ENCODE results near the gene NFIC. TPM values are rescaled to one million over a fixed set of nuclear protein-coding genes. Genes with fewer than 3 reads are reported as not detected.
"Not testable (repeated sequence)": the region's sequence is repeated elsewhere in the genome, so short reads cannot be mapped to it uniquely, and the experiment has no call there.

The NFIC gene
- polyA plus RNA-seq, 5 donors = 31.3 to 72.3 (median 36.8) TPM

- no peak for DNase-seq
These were observed 23.5 kb downstream of the NFIC start for GRCh38 chr19:3389876-3390371.

DNA sequence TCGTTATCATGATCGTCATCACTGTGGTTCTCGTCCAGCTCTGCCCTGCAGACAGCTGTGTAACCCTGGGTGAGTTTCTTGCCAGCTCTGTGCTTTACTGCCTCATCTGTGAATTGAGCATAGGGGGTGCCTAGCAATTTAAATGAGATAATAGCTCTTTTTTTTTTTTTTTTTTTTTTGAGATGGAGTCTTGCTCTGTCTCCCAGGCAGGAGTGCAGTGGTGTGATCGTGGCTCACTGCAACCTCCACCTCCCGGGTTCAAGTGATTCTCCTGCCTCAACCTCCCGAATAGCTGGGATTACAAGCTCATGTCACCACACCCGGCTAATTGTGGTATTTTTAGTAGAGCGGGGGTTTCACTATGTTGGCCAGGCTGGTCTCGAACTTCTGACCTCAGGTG, 25.5 kb downstream of the NFIC start:
- not testable (repeated sequence) for DNase-seq

DNA sequence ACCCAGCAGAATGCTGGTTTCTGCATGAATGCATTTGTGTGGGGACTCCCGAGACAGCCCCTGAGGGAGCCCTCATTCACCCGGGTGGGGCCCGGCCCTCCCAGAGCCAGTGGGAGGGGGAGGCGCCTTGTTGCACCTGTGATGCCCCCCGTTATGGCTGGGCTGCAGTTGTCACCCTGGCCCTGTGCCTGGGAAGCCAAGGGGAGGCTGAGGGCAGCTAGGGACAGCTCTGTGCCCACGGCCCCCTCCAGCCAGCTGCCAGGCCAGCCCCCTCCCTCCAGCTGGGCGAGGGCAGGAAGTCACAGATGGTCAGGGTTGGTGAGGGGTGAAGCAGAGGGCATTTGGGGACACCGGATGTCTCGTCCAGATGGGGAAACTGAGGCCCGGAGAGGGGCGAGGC, 26.1 kb downstream of the NFIC start:
- no peak for DNase-seq

DNA sequence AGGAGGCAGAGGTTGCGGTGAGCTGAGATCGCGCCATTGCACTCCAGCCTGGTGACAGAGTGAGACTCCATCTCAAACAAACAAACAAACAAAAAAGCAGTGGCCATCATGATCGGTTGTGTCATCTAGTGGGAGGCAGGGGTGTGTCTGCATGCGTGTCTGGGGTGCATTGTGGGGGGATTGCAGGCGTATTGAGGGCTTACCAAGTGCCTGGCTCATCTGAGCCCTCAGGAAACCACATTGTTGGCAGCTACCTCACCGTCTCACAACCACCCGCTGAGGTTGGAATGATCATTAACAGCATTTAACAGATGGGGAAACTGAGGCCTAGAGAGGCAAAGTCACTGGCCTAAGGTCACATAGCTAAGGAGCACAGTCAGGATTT, 30.5 kb downstream of the NFIC start:
- DNase-seq = no peak

GRCh38 chr19:3397266-3398022, 31.1 kb downstream of the NFIC start:
- DNase-seq = no peak

- DNase-seq = no peak
These were observed 31.9 kb downstream of the NFIC start for GRCh38 chr19:3398114-3398899.

GRCh38 chr19:3398900-3399278, 32.5 kb downstream of the NFIC start:
- DNase-seq = no peak

- not testable (repeated sequence) for DNase-seq
These were observed 32.9 kb downstream of the NFIC start for GRCh38 chr19:3399311-3399710.

DNA sequence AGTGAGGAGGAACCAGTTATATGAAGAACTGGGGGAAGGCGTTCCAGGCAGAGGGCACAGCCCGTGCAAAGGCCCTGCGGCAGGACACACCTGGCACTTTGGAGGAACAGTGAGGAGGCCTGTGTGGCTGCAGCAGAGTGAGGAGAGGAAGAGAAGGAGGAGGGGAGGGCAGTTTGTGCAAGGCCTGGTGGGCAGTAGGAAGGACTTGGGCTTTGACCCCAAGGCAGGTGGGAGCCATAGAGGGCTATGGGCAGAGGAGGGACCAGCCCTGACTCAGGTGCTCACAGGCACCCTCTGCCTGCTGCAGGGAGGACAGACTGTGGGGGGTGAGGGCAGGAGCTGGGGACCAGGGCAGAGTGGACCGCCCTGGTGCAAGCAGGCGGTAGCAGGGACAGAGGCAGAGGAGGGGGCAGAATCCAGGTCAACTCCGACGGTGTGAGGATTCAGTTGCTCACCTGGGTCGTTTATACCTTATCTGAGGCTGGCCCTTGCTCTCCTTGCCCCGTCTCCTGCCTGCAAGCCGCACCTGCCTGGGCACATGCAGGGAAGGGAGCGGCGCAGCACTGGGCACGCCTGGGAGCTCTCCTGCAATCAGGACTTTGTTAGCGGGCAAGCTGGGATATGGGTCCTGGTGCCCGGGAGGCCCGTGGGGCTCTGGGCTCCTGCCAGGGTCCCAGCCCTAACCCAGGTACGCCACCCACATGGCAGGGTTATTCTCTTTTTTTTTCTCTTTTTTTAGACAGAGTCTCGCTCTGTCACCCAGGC, 34.8 kb downstream of the NFIC start:
- DNase-seq = no peak

DNA sequence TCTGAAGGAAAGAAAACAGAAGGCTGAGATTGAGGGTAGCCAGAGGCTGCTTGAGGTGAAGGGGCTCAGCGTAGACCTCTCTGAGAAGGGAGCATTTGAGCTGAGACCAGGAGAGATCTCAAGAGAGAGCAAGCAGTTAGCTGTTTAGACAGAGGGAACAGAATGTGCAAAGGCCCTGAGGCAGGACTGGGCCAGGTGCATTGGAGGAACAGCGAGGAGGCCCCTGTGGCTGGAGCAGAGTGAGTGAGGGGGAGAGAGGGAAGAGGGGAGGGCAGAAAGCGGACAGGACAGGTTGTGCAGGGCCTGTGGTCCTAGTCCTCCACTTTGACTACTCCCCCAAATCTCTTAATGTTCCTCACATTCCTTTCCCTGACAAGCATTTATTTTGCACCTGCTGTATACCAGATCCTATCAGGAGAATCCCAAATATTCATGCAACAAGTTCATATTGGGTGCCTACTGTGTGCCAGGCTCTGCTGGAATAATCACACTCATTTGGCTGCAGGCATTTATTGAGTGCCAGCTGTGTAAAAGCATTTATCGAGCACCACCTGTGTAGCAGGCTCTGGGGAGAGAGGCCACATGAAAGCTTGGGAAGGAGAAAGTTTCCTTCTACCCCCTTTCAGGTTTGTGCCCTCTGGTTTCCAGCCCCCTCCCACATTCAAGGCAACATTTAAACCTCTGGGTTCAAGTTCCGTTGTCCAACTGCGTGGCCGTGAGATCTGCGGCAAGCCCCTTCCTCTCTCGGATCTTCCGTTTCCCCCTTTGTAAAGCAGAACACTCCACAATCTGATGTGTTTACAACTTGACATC, 36.5 kb downstream of the NFIC start:
- DNase-seq = no peak

DNA sequence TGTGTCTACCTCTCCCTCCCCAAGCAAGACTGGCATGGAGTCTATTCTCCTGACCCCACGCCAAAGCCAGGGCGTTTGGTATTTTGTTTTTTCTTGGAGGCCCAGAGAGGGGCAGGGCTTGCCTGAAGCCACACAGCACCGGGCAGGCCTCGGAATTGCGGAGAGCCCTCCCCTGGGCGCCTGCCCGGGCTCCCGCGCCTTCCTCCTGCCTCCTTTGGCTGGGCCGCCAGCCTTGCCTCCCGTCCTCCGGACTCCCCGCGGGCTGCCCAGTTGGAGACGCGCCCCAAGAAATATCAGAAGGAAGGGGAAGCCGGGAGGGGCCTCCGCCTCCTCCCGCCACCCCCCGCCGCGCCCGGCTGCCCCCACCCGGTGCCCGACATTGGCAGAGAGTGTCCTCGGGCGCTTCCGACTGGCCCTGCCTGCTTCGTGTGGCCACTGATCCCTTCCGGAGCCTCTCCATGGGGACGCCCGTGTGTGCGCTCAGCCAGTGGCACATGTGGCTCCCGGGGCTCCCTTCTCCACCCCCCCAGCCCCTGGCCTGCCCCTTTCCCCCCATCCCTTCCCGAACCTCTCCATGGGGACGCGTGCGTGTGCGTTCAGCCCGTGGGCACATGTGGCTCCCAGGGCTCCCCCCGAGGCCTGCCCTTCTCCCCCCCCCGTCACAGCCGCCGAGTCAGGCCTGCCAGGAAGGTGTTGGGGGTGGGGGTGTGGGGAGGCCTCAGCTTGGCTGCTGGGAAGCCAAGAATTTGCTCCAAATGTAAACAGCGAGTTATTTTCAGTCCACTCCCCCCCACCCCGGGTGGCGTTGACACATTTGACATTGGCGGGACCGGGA, 37.3 kb downstream of the NFIC start:
- DNase-seq = peak; percentile 93 to 94

- peak; percentile 89 to 90 for DNase-seq
These were observed 38.2 kb downstream of the NFIC start for GRCh38 chr19:3404324-3405260.

DNA sequence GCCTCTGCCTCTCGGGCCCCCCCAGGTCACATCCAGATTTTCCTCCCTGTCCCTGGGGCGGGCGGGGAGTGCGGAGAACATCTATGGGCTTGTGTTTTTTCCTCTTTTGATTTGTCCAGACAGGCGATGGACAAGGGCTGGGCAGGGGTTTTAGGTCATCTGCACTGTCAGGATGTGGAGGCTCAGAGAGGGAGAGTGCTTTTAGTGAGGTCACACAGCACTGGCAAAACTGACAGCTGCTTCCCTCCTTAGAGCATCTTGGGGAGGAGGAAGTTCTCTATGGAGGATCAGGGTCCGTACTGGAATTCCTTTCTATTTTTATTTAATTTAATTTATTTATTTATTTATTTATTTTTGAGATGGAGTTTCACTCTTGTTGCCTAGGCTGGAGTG, 38.9 kb downstream of the NFIC start:
- DNase-seq = no peak

- no peak for DNase-seq
These were observed 40.3 kb downstream of the NFIC start for GRCh38 chr19:3406571-3407111.

DNA sequence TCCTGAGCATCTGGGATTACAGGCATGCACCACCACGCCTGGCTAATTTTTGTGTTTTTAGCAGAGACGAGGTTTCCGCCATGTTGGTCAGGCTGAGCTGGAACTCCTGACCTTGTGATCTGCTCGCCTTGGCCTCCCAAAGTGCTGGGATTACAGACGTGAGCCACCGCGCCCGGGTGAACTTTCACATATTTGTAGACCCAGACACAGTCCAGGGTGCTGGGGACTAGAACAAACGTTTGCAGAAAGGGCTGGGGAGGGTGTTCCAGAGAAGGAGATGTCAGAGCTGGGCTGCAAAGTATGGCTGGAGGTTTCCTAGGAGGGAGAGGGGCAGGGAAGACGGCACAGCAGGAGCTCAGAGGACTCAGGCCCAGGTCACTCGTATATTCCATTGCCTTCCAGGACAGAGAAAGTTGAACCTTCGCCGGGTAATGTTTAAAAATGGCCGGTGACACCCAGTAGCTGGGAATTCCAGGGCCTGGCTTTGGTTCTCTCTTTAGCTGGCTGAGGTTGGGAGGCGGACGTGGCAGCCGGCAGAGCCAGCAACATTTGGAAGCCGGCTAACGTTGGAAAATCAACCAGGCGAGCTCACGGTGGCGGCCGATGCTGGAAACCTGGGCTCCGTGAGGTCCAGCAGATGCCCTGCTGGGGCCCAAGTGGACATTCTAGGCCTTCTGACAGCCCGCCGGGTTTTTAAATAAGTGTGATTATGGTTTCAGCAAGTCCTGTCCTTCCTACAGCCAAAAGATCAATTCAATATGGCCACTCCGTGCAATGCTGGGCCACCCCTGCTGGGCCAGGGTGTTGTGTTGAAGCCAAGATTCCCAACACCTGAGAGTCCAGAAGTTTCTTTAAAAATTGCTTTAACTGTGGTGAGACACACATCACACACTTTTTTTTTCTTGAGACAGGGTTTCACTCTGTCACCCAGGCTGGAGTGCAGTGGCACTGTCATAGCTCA, 41.5 kb downstream of the NFIC start:
- DNase-seq = peak; percentile 49 to 65

GRCh38 chr19:3408996-3409345, 42.6 kb downstream of the NFIC start:
- no peak for DNase-seq

DNA sequence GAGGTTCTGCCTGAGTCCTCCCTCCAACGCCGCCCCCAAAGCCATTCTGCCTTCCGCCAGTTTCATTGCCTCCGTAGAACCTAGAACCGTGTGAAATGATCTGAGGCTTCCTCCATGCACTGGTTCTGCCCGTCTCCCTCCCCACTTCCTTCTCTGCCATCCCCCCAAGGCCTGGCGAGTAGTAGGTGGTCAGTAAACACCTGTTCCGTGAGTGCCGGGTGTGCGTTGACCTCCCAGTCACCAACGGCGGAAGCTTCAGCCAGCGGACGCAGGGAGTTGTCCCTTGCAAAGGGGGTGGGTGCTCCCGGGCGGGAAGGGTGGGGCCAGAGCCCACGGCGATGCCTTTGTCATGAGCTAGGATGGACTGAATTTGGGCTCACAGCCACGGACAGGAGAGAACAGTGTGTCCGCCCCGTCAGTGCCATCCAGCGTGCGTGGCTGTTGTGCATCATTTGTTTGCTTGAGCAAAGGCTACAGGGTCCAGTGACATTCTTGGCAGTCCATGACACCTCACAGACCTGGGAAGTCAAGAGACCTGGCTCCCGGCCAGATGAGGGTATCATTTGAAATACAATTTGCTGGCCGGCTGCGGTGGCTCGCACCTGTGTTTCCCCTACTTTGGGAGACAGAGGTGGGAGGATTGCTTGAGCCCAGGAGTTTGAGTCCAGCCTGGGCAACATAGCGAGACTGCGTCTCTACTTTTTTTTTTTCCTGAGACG, 43.1 kb downstream of the NFIC start:
- DNase-seq = no peak
